Endothelial cell of umbilical vein (primary cell): ENCODE data around the gene PPP2R5B. TPM values are rescaled to one million over a fixed set of nuclear protein-coding genes. Genes with fewer than 3 reads are reported as not detected.

Experiments used
- BruUV-seq: library from RNA; stranded (reverse); fragments of 400-500 nt; replicated peaks from 2 replicates; lab custom pipeline; 2021; lab: Mats Ljungman, UMichigan
- CTCF ChIA-PET: fragments of 300-600, 350-600 bp; sonication (Branson Sonifier 250); formaldehyde crosslinking; loops from one replicate; lab custom pipeline; 2021; ENCODE audit warnings: antibody characterized with exemption, inconsistent platforms; lab: Charles Lee
- POLR2A ChIA-PET: fragments of 300-600, 350-600 bp; sonication (Branson Sonifier 250); formaldehyde crosslinking; loops from one replicate; lab custom pipeline; 2021; ENCODE audit warnings: antibody characterized with exemption, inconsistent platforms; lab: Charles Lee
- DNase-seq: peaks from one replicate; pipeline ENCODE4 v3.0.0-alpha.2; 2011; ENCODE audit warnings: low read depth, low spot score
- FAIRE-seq: peaks from 2 replicates; lab custom pipeline; 2011; peaks lifted over from hg19 to GRCh38; lab: Jason Lieb, UNC
- H2AFZ ChIP-seq: 2 replicates; pipeline ENCODE4 v1.6.0; 2012; ENCODE audit warnings: low read depth, low read length, control low read depth, inconsistent platforms
- H3K27ac ChIP-seq: 2 replicates; pipeline ENCODE4 v1.5.1; 2011; ENCODE audit warnings: low read depth, mild to moderate bottlenecking, control low read depth, low read length, moderate library complexity; ENCODE audit not compliant: insufficient read depth
- H3K27me3 ChIP-seq, 2 experiments: 2 replicates each; pipeline versions ENCODE4 v1.6.0 to v1.6.1; 2011; ENCODE audit warnings: low read length in 2 of 2, mixed read lengths in 1 of 2; ENCODE audit not compliant: control insufficient read depth in 2 of 2, insufficient read depth in 2 of 2
- H3K36me3 ChIP-seq, 2 experiments: 2 replicates in 1 of 2; 3 replicates in 1 of 2; pipeline ENCODE4 v1.5.1; 2011; ENCODE audit warnings: low read length in 2 of 2, mild to moderate bottlenecking in 1 of 2, moderate library complexity in 1 of 2; ENCODE audit not compliant: control insufficient read depth in 2 of 2, insufficient read depth in 2 of 2; ENCODE audit errors: extremely low read depth in 1 of 2
- H3K4me1 ChIP-seq: 3 replicates; pipeline ENCODE4 v1.5.1; 2011; ENCODE audit warnings: mild to moderate bottlenecking, low read length; ENCODE audit not compliant: control insufficient read depth, insufficient read depth; ENCODE audit errors: extremely low read depth
- H3K4me2 ChIP-seq: 2 replicates; pipeline ENCODE4 v1.6.1; 2011; ENCODE audit warnings: low read length, control low read depth, mixed read lengths; ENCODE audit not compliant: insufficient read depth
- H3K4me3 ChIP-seq, 3 experiments: fragments of 200-600 bp in 1 of 3; sonication (generic), shearing (Covaris generic) in 1 of 3; replicated peaks in 1 of 3; 2 replicates each; pipeline ENCODE4 v1.5.1; 2011 to 2016; ENCODE audit warnings: control low read depth in 3 of 3, low read length in 3 of 3, mild to moderate bottlenecking in 2 of 3, inconsistent platforms in 1 of 3, low read depth in 1 of 3, moderate library complexity in 1 of 3; ENCODE audit not compliant: insufficient read depth in 1 of 3
- H3K79me2 ChIP-seq: 2 replicates; pipeline ENCODE4 v1.6.0; 2012; ENCODE audit warnings: low read length, inconsistent platforms; ENCODE audit not compliant: control insufficient read depth, insufficient read depth
- H3K9ac ChIP-seq: replicated peaks from 2 replicates; pipeline ENCODE3; 2011; ENCODE audit warnings: low read length, control low read depth; ENCODE audit not compliant: insufficient read depth; ENCODE audit errors: extremely low read depth
- H3K9me1 ChIP-seq: replicated peaks from 3 replicates; pipeline ENCODE4 v1.6.0; 2011; ENCODE audit warnings: mild to moderate bottlenecking, low read length; ENCODE audit not compliant: control insufficient read depth, insufficient read depth; ENCODE audit errors: extremely low read depth
- H3K9me3 ChIP-seq: replicated peaks from 2 replicates; pipeline ENCODE4 v1.5.1; 2012; ENCODE audit warnings: low read length, inconsistent platforms; ENCODE audit not compliant: control insufficient read depth, insufficient read depth
- H4K20me1 ChIP-seq: replicated peaks from 2 replicates; pipeline ENCODE3; 2011; ENCODE audit warnings: mild to moderate bottlenecking, low read length; ENCODE audit not compliant: control insufficient read depth, insufficient read depth; ENCODE audit errors: extremely low read depth
- CTCF ChIP-seq, 2 donors: IDR thresholded peaks; 1 replicate in 1 of 2; 2 replicates in 1 of 2; pipeline ENCODE4 v1.5.1; 2011; ENCODE audit warnings: low read length in 2 of 2, mild to moderate bottlenecking in 2 of 2, moderate library complexity in 2 of 2, control low read depth in 1 of 2, inconsistent platforms in 1 of 2, low read depth in 1 of 2; ENCODE audit not compliant: insufficient read depth in 1 of 2; ENCODE audit errors: extremely low read depth in 1 of 2
- EZH2 ChIP-seq: IDR thresholded peaks from 2 replicates; pipeline ENCODE4 v1.6.1; 2012; ENCODE audit warnings: borderline replicate concordance, low read depth, mild to moderate bottlenecking, moderate library complexity, low read length, inconsistent platforms; ENCODE audit not compliant: severe bottlenecking
- FOS ChIP-seq: IDR thresholded peaks from 2 replicates; pipeline ENCODE4 v1.6.1; 2011; ENCODE audit warnings: mild to moderate bottlenecking, low read length, moderate library complexity, borderline replicate concordance; ENCODE audit not compliant: insufficient read depth
- GATA2 ChIP-seq: IDR thresholded peaks from 2 replicates; pipeline ENCODE4 v1.7.0; 2011; ENCODE audit warnings: low read depth, mild to moderate bottlenecking, moderate library complexity, mixed read lengths, low read length; ENCODE audit not compliant: insufficient read length, insufficient read depth
- JUN ChIP-seq: IDR thresholded peaks from 2 replicates; pipeline ENCODE4 v1.6.1; 2011; ENCODE audit warnings: borderline replicate concordance, low read depth; ENCODE audit not compliant: insufficient read length, insufficient read depth
- MAX ChIP-seq: IDR thresholded peaks from 2 replicates; pipeline ENCODE4 v1.6.1; 2011; ENCODE audit not compliant: insufficient read depth, insufficient read length
- MYC ChIP-seq: IDR thresholded peaks from one replicate; pipeline ENCODE4 v1.6.1; 2011; ENCODE audit warnings: mild to moderate bottlenecking, low read depth, low read length
- POLR2A ChIP-seq: IDR thresholded peaks from 2 replicates; pipeline ENCODE4 v1.6.1; 2012; ENCODE audit warnings: low read depth, mild to moderate bottlenecking, control low read depth, low read length
- POLR2AphosphoS5 ChIP-seq: IDR thresholded peaks from 2 replicates; pipeline ENCODE4 v1.6.1; 2012; ENCODE audit warnings: low read depth, mild to moderate bottlenecking, control low read depth, low read length, moderate library complexity; ENCODE audit not compliant: insufficient read depth
- dilution Hi-C: fragments of 300-500 bp; cut with MboI; formaldehyde crosslinking; loops from one replicate; pipeline ENCODE4 v1.15.0; 2019; ENCODE audit warnings: low sequenced_read_pairs; ENCODE audit not compliant: extremely low pct_ligation_motif_present
- intact Hi-C: fragments of 100-400 bp; cut with micrococcal nuclease; formaldehyde crosslinking; loops from one replicate; pipeline ENCODE4 v1.10.0; 2022
- polyA plus RNA-seq, 4 experiments: library from polyadenylated mRNA; depleted of rRNA in 3 of 4; stranded (reverse) in 3 of 4; unstranded in 1 of 4; fragments of >200 nt; gene quantifications; 2 replicates each; pipeline versions ENCODE4 v1.2.1 to v1.2.3, GENCODE V29; 2011 to 2012; ENCODE audit warnings: missing spikeins in 1 of 4
- total RNA-seq: library from RNA; stranded (reverse); gene quantifications from 2 replicates; pipeline ENCODE4 v1.2.3, GENCODE V29; 2021

The PPP2R5B gene
- total and polyA plus RNA-seq, 2 donors (not counting 3 experiments of a cell fraction or from before 2014, with no cell fraction given), result 17.6 to 17.8 TPM

DNA sequence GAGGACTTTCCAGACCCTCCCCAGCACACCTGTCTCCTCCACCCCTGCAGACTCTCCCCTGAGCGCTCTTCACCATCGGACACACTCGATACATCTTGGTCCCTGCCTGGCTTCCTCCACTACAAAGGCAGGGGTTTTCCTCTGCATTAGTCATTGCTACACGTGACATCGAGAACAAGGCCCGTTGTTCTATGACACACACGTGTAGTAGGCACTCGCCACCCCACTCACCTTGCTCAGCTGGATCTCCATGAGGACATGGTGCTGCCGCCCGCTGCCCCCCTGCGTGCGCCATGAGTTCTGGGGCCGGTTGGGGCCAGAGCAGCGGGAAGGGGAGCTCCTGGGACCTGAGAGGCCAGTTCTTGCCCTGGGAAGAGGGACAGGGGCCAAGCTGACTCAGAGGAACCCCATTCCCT is 24.2 kb upstream of the PPP2R5B start:
- dilution Hi-C loops, result no loop called here
- Histone ChIP-seq H3K4me3 (no peak overlapping the region), H4K20me1 (no peaks in the 10 kb centered on the region), H3K4me2 (no peak overlapping the region), H3K9ac (no peak overlapping the region), H3K36me3 (peaks cover 0 to 39% of the 10 kb centered on the region in 2 experiments), H2AFZ (no peak overlapping the region), H3K79me2 (no peaks in the 10 kb centered on the region), H3K9me3 (no peaks in the 10 kb centered on the region), H3K27me3 (no peaks in the 10 kb centered on the region), H3K27ac (no peak overlapping the region), H3K4me1 (no peaks in the 10 kb centered on the region), H3K9me1 (no peaks in the 10 kb centered on the region)
- BruUV-seq, result no TSS peak
- CTCF ChIA-PET, result interaction anchor here (0.7 to 1.4 kb wide), 2 partner anchors 13 to 52 kb away, joined by 3 read pairs; no protein-coding TSS in a partner anchor
- intact Hi-C loops, result no loop called here
- DNase-seq (no peak), FAIRE-seq (no peak)
- TF ChIP-seq MYC (no peak), CTCF (IDR thresholded peaks at IDR 0.05; ENCODE audit: extremely low read depth in 1 of 2, insufficient read depth in 1 of 2, low read depth in 1 of 2, low read length in 2 of 2) (no peak), MAX (no peak), JUN (no peak), POLR2AphosphoS5 (no peak), POLR2A (no peak), EZH2 (no peak), GATA2 (no peak), FOS (no peak)
- POLR2A ChIA-PET, result no interaction called here
